K562 (cell line): ENCODE results near the gene GLIPR1L1. TPM values are rescaled to one million over a fixed set of nuclear protein-coding genes. Genes with fewer than 3 reads are reported as not detected.

Experiments
- ARID3A ChIP-seq: IDR thresholded peaks from 2 replicates; pipeline ENCODE4 v1.6.1; 2012; ENCODE audit warnings: low read depth, low read length, improper control_type of control experiment, borderline replicate concordance
- ATF7 ChIP-seq: fragments of 450-650 bp; IDR thresholded peaks from 2 replicates; pipeline ENCODE4 v1.7.1; 2014; ENCODE audit warnings: mild to moderate bottlenecking, moderate library complexity
- ETS1 ChIP-seq: conservative IDR thresholded peaks from 2 replicates; pipeline ENCODE4 v1.6.1; 2011; ENCODE audit warnings: low read depth, mild to moderate bottlenecking, low read length; ENCODE audit not compliant: control insufficient read depth
- HES1 ChIP-seq: fragments of 450-650 bp; IDR thresholded peaks from 2 replicates; pipeline ENCODE4 v1.6.1; 2016; ENCODE audit warnings: low read depth, mild to moderate bottlenecking, moderate library complexity
- HMGXB4 ChIP-seq: sonication (generic); formaldehyde crosslinking; IDR thresholded peaks from 2 replicates; pipeline ENCODE4 v1.8.1; 2023; ENCODE audit warnings: mild to moderate bottlenecking, missing genetic modification reagents
- KDM5B ChIP-seq: fragments of 200-600 bp; sonication (generic); IDR thresholded peaks from 2 replicates; pipeline ENCODE4 v1.6.1; 2012; ENCODE audit warnings: low read depth, mild to moderate bottlenecking, moderate library complexity, low read length, control low read depth, inconsistent platforms; ENCODE audit not compliant: insufficient replicate concordance
- MAFG ChIP-seq: fragments of 450-650 bp; conservative IDR thresholded peaks from 2 replicates; pipeline ENCODE4 v1.6.1; 2016; ENCODE audit warnings: missing genetic modification characterization, missing compliant biosample characterization
- MED1 ChIP-seq: sonication (generic); formaldehyde crosslinking; IDR thresholded peaks from 2 replicates; pipeline ENCODE4 v1.8.1; 2023; ENCODE audit warnings: missing genetic modification reagents, borderline replicate concordance
- NR2C2 ChIP-seq, 2 experiments: fragments of 200-800 bp in 1 of 2; sonication (Bioruptor generic) in 1 of 2; sonication (generic) in 1 of 2; formaldehyde crosslinking in 1 of 2; IDR thresholded peaks; 2 replicates each; pipeline versions ENCODE4 v1.6.1 to v1.8.0; 2016 to 2022; ENCODE audit warnings: mild to moderate bottlenecking in 1 of 2, missing compliant biosample characterization in 1 of 2, missing genetic modification characterization in 1 of 2, missing genetic modification reagents in 1 of 2
- PTBP1 ChIP-seq: fragments of 200-400 bp; formaldehyde crosslinking; IDR thresholded peaks from 2 replicates; pipeline ENCODE4 v1.6.1; 2017; ENCODE audit warnings: low read depth, low read length
- RBM25 ChIP-seq: fragments of 200-400 bp; formaldehyde crosslinking; IDR thresholded peaks from 2 replicates; pipeline ENCODE4 v1.6.1; 2018; ENCODE audit warnings: low read length, low read depth, moderate library complexity; ENCODE audit not compliant: severe bottlenecking
- SIRT6 ChIP-seq: IDR thresholded peaks from one replicate; pipeline ENCODE4 v1.6.1; 2012; ENCODE audit warnings: low read depth, mild to moderate bottlenecking, control low read depth, inconsistent platforms, low read length, moderate library complexity
- SP2 ChIP-seq: IDR thresholded peaks from 2 replicates; pipeline ENCODE4 v1.6.1; 2011; ENCODE audit warnings: mild to moderate bottlenecking, low read depth, low read length, moderate library complexity; ENCODE audit not compliant: poor library complexity, severe bottlenecking; ENCODE audit errors: extremely low read depth
- ZNF77 ChIP-seq: fragments of 250-450 bp; sonication (Bioruptor Pico); IDR thresholded peaks from 2 replicates; pipeline ENCODE4 v1.5.0; 2020
- ZZZ3 ChIP-seq: fragments of 450-650 bp; IDR thresholded peaks from 2 replicates; pipeline ENCODE4 v1.6.1; 2016; ENCODE audit warnings: antibody characterized with exemption, mild to moderate bottlenecking, moderate library complexity
- polyA plus RNA-seq, 8 experiments: library from polyadenylated mRNA; depleted of rRNA in 4 of 8; stranded (reverse) in 5 of 8; unstranded in 3 of 8; fragments of >200 nt; fragmentation: Nextera tagmentation in 2 of 8; fragmentation: Illumina TruSeq in 1 of 8; extraction: Ambion mirVana in 2 of 8; extraction: Trizol in 1 of 8; gene quantifications; 2 replicates each; pipeline versions ENCODE4 v1.2.1 to v1.2.3, GENCODE V29; 2011 to 2014; ENCODE audit warnings: inconsistent platforms in 1 of 8, missing spikeins in 1 of 8
- total RNA-seq, 7 experiments: library from RNA; depleted of rRNA in 6 of 7; stranded (reverse); fragments of >200 nt in 6 of 7; fragmentation: Illumina TruSeq in 2 of 7; extraction: Trizol in 2 of 7; gene quantifications; 2 replicates each; pipeline versions ENCODE4 v1.2.1 to v1.2.3, GENCODE V29; 2011 to 2021; ENCODE audit warnings: low replicate concordance in 1 of 7

Gene GLIPR1L1
- total and polyA plus RNA-seq, 9 of the 15 experiments (the other 6 are each of a cell fraction or from before 2014, with no cell fraction given), result not detected

GRCh38 chr12:75329918-75330826 lies 4.3 kb upstream of the GLIPR1L1 start, which contains the start of gene CAPS2 (continued):
- TF ChIP-seq MAFG (tag), result no peak
- peak; percentile 68; the same call in 1 of the 2 replicates for TF ChIP-seq ARID3A
- TF ChIP-seq ZZZ3, result no peak
- no peak for TF ChIP-seq PTBP1
- TF ChIP-seq ATF7, result peak; percentile 57
- 0 out of 2 replicates have a peak, but pooled peaks have one; percentile 50 for TF ChIP-seq NR2C2 (CRISPR knock-in tag; IDR thresholded peaks at IDR 0.05)
- peak; percentile 96 for TF ChIP-seq NR2C2 (tag; IDR thresholded peaks at IDR 0.05)
- 0 out of 2 replicates have a peak, but pooled peaks have one; percentile 58 for TF ChIP-seq ETS1
- no peak for TF ChIP-seq ZNF77
- peak; percentile 33 for TF ChIP-seq KDM5B
- TF ChIP-seq SIRT6, result no peak
- no peak for TF ChIP-seq HMGXB4
- TF ChIP-seq SP2, result no peak
- TF ChIP-seq RBM25, result no peak
- TF ChIP-seq MED1 (CRISPR knock-in tag), result no peak
- TF ChIP-seq HES1, result 0 out of 2 replicates have a peak, but pooled peaks have one; percentile 30
